ENCODE data around the gene OSBPL2. TPM values are rescaled to one million over a fixed set of nuclear protein-coding genes. Genes with fewer than 3 reads are reported as not detected.

The OSBPL2 gene
- total and polyA plus RNA-seq, 2 experiments from 2014 or later = 16.6 to 31.2 TPM

GRCh38 chr20:62334881-62335280, 96.6 kb downstream of the OSBPL2 start (continued):
- no peak for TF ChIP-seq REST (IDR thresholded peaks at IDR 0.05; ENCODE audit: unreplicated experiment)

GRCh38 chr20:62335532-62335931, 97.2 kb downstream of the OSBPL2 start:
- Mint-ChIP-seq H3K27ac (no peak overlapping the region), H3K27me3 (ENCODE audit: insufficient read depth, low read depth, poor library complexity) (peaks cover 14% of the 10 kb centered on the region), H3K4me1 (no peaks in the 10 kb centered on the region), H3K4me3 (no peak overlapping the region), H3K36me3 (ENCODE audit: low read depth) (peaks cover 43% of the 10 kb centered on the region), H3K9me3 (no peaks in the 10 kb centered on the region)
- Histone ChIP-seq H3K27me3 (ENCODE audit: insufficient read depth) (no peaks in the 10 kb centered on the region), H3K4me3 (no peak overlapping the region), H2AFZ (no peak overlapping the region), H3F3A (replicated peaks; ENCODE audit: low read depth) (peaks cover 4% of the 10 kb centered on the region; the same call in 1 of the 2 replicates), H3K79me2 (replicated peaks; ENCODE audit: insufficient read depth) (0 out of 2 replicates have a peak, but pooled peaks cover 4% of the 10 kb centered on the region), H3K27ac (ENCODE audit: low read depth) (no peak overlapping the region), H3K4me2 (no peak overlapping the region), H3K9me2 (ENCODE audit: insufficient read depth) (no peaks in the 10 kb centered on the region), H4K20me1 (replicated peaks; ENCODE audit: insufficient read depth) (no peaks in the 10 kb centered on the region), H3K4me1 (ENCODE audit: insufficient read depth) (no peaks in the 10 kb centered on the region), H3K36me3 (ENCODE audit: insufficient read depth) (peaks cover 21% of the 10 kb centered on the region)
- DNase-seq (ENCODE audit: low spot score) (no peak), ATAC-seq (no peak)
- TF ChIP-seq EZH2phosphoT487 (IDR thresholded peaks at IDR 0.05; ENCODE audit: unreplicated experiment) (no peak), ZNF114 (CRISPR knock-in tag; IDR thresholded peaks at IDR 0.05) (no peak), ZNF331 (CRISPR knock-in tag; IDR thresholded peaks at IDR 0.05; ENCODE audit: low read depth) (no peak), ETS1 (IDR thresholded peaks at IDR 0.05) (no peak), CREB1 (CRISPR knock-in tag; IDR thresholded peaks at IDR 0.05; ENCODE audit: low read depth) (no peak), REST (IDR thresholded peaks at IDR 0.05; ENCODE audit: unreplicated experiment) (no peak), NANOG (IDR thresholded peaks at IDR 0.05; ENCODE audit: borderline replicate concordance) (no peak), EZH2 (IDR thresholded peaks at IDR 0.05; ENCODE audit: low read depth, unreplicated experiment) (no peak), CTCF (conservative IDR thresholded peaks at IDR 0.05; ENCODE audit: low read depth in 2 of 2) (no peak), STAT1 (IDR thresholded peaks at IDR 0.05; ENCODE audit: unreplicated experiment) (no peak), POLR2AphosphoS5 (IDR thresholded peaks at IDR 0.05; ENCODE audit: low read depth) (no peak)

Measured in GM23338 (cell line).